H1 (cell line): ENCODE results near the gene FIS1. TPM values are rescaled to one million over a fixed set of nuclear protein-coding genes. Genes with fewer than 3 reads are reported as not detected.

Source experiments
- POU5F1 ChIP-seq: IDR thresholded peaks from 2 replicates; pipeline ENCODE4 v1.6.1; 2011; ENCODE audit warnings: low read depth, mild to moderate bottlenecking, low read length, moderate library complexity
- RFX5 ChIP-seq: IDR thresholded peaks from 2 replicates; pipeline ENCODE4 v1.6.1; 2011; ENCODE audit warnings: low read depth, low read length, improper control_type of control experiment, borderline replicate concordance
- SRF ChIP-seq: IDR thresholded peaks from 2 replicates; pipeline ENCODE4 v1.6.1; 2011; ENCODE audit warnings: mild to moderate bottlenecking, low read depth, low read length, moderate library complexity
- polyA plus RNA-seq, 7 experiments: library from polyadenylated mRNA; depleted of rRNA in 3 of 7; stranded (reverse) in 5 of 7; unstranded in 2 of 7; fragments of >200 nt in 5 of 7; fragments of 200-250 nt in 2 of 7; gene quantifications; 1 replicate in 5 of 7; 2 replicates in 1 of 7; 4 replicates in 1 of 7; pipeline versions ENCODE4 v1.2.1 to v1.2.3, GENCODE V29; 2011 to 2013; ENCODE audit warnings: missing spikeins in 2 of 7, mixed read lengths in 2 of 7
- total RNA-seq: library from RNA; stranded (reverse); fragmentation: NEBNext Ultra II Directional; extraction: Animal tissue kit (Norgen Biotek cat#: 25700); gene quantifications from 2 replicates; pipeline ENCODE4 v1.2.1, GENCODE V29; 2021
- TF ChIP-seq, protein P1 (sequence below): IDR thresholded peaks from 2 replicates; pipeline ENCODE4 v1.6.1; 2011; ENCODE audit warnings: low read depth, mild to moderate bottlenecking, low read length; ENCODE audit not compliant: insufficient read depth

Gene FIS1
- total and polyA plus RNA-seq, 2 of the 8 experiments (the other 6 are each of a cell fraction or from before 2014, with no cell fraction given): 128 to 195 TPM

DNA sequence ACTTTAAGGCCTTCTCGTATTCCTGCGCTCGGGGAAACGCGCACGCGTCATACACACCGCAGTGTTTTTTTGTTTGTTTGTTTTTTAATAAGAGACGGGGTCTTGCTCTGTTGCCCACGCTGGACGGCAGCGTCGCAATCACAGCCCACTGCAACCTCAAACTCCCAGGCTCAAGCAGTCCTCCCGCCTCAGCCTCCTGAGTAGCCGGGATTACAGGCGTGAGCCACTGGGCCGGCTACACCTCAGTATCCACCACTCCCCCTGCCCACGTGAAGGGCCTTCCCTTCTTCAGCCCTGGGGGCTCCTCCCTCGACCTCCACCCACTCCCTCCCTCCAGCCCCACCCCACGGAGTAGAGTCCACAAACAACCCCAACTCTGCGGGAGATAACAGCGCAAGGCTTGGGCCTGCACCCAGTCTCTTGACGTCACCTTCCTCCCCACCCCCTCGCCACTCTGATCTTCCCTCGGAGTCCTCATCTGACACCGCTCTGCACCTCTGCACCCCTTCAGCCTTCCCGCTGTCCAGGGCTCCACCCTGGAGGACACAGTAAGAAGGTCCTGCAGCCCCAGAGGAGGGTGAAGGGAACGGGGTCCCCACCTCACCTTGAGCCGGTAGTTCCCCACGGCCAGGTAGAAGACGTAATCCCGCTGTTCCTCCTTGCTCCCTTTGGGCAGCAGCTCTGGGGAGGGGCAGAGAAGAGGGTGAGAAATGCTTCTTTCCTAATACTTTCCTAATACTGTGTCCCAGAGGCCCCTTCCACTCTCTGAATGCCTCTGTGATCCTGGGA lies 4.5 kb downstream of the FIS1 start (continued):
- TF ChIP-seq RFX5 (no peak), POU5F1 (no peak), SRF (no peak)
- TF ChIP-seq, protein P1, sequence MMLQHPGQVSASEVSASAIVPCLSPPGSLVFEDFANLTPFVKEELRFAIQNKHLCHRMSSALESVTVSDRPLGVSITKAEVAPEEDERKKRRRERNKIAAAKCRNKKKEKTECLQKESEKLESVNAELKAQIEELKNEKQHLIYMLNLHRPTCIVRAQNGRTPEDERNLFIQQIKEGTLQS: no peak
